HG03280 (cell line): Measurements from ENCODE around the gene GRM3.
A peak's percentile ranks its signal among the peaks of the same experiment; 100 is the strongest.

Experiments
- ATAC-seq: cut with Tn5 transposase; IDR thresholded peaks from one replicate; pipeline ENCODE4 v1.9.1; 2021; ENCODE audit warnings: mild to moderate bottlenecking, moderate library complexity; ENCODE audit not compliant: unreplicated experiment

Gene GRM3

DNA sequence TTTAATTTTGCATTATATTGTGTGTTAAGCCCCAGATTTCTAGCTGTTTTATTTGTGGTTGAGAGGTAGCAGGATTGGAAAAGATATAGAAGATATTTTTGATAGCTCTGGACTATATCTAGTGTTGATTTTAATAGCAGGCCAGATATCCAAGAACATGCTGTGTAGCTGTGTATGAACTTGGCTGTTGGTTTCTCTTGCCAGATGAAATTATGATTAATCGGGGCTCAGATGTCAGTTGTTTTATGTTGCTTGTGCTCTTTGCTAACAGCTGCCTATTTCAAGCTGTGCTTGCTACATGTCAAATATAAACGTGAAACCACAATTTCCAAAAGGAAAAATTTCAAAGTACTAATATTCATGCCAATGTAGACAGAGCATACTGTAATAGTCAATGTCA lies 141.1 kb downstream of the GRM3 start:
- no peak for ATAC-seq

DNA sequence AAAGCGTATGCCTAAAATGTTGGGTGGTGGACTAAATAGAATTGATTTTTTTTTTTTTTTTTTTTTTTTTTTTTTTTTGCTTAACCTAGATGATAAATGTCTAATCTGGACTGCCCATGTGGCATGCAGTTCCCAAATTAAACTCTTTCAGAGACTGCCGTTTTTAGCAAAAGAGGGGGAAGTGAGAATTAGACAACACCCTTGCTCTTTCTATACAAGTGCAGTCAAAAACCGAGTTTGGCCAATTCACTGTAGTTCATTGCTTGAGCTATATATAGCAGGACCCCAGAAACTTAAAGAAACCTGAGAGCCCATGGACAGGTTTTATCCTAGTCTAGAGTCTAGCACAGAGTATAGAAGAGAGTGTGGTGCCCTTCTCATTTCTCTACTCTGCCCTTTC lies 141.9 kb downstream of the GRM3 start:
- peak; percentile 73 for ATAC-seq

DNA sequence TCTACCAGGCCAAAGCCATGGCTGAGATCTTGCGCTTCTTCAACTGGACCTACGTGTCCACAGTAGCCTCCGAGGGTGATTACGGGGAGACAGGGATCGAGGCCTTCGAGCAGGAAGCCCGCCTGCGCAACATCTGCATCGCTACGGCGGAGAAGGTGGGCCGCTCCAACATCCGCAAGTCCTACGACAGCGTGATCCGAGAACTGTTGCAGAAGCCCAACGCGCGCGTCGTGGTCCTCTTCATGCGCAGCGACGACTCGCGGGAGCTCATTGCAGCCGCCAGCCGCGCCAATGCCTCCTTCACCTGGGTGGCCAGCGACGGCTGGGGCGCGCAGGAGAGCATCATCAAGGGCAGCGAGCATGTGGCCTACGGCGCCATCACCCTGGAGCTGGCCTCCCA lies 142.7 kb downstream of the GRM3 start:
- no peak for ATAC-seq

DNA sequence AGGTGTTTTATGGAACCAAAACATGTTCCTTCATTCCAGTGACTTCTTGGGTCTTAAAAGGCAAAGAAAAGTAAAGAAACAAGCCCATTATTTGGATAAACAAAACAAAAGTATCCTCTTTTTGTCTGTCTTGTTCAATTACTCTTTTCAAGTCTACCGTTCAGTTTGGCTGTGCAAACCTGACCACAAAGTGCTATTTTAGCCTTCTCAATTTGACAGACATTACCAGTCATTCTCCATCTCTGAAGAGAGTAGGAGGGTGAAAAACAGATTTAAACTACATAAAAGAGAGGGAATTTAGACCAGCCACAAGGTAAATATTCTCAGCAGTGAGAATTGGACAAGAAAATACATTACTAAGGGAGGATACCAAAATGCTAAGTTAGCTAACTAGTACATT lies 145.2 kb downstream of the GRM3 start:
- no peak for ATAC-seq

DNA sequence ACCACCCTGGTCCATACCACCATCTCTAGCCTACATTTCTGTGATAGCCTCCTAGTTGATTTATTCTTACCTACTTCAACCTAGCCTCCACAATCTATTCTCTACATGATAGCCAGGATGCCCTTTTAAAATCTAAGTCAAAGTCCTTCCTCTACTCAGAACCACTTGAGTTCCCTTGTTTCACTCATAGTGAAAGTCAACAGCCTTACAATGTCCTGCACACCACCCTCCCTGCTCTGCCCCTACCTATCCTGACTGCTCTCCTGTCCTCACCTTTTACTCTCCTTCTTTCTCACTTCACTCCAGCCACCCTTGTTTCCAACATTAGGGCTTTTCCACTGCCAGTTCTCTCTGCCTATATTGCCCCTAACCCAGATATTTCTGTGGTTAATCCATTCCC lies 146.7 kb downstream of the GRM3 start:
- ATAC-seq: no peak

DNA sequence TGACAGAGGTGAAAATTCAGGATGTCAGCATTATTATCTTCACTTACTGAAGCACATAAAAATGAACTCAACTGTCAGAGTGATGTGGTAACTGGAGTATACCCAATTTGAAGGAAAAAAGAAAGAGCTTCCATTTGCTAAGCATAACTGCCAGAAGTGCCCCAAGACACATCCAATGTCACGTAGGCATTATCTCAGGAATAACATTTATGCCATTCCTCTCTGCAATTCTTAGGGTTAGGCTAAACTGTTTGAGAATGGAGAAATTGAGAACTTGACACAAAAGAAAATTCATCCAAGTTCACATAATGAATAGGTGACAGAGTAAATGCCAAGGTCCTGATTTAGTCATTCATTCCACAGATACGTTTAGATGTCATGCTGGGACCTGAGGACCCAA lies 148.6 kb downstream of the GRM3 start:
- no peak for ATAC-seq

DNA sequence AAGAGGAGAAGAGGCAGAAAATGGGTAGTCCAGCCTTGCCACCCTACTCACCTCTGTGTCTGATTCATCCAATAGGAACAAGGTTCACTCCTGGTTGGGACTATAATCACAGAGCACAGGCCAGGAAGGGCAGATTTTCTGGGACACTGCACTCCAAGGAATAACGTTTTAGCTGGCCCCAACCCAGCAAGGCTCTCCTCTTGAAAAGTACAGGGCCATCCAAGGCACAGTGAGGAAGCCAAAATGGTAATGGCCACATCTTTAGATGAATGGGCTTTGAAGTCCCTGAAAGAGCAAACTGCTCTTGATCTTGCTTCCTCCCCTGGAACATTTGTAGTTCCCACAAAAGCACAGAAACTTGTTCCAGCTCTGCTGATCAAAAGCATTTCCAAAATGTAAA lies 149.4 kb downstream of the GRM3 start:
- no peak for ATAC-seq

DNA sequence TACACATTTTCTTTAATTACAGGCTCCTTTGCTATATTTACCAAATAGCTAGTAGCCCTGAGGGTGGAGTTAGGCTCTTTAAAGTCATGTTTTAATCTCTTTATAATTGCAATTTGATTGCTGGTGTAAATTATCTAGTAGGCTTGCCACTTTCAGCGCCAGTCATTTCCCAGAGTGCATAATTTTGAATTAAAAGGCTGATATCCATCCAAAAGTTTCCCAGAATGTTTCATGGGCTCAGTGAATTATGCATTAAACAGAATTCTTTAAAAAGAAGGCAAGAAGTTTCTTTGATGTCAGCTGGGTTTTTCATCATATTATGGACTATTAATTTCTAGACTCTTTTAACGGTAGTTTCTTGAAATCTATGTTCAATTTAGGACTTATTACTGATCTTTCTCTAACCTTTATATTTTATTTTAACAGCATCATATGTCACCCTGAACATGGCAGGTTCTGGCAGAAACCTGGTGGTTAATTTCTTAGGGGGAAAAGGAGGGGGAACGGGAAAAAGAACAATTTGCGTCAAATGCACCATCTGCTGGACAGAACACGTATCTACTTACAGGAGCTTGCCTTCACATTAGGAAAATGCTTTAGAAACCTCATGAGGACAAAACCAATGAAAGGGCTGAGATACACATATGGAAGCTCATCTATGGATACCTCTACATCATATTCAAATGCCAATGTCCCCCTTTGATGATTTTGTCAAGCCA lies 171.1 kb downstream of the GRM3 start:
- no peak for ATAC-seq

DNA sequence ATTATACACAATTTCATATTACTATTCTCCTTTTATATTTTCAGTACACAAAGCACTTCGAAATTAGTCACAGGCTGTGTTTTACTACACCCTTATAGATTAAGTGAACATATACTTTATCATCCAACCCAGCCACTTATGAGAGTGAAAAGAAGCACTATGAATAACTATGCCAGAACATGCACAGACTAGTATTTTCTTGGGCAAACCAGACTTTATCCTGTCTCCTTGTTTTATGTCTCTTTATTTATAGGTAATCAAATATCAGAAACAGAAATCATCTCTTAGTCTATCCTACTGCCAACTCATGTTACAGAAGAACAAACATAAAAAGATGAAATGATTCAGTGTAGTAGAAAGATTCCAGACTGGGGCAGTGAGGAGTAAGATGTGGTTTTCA lies 171.8 kb downstream of the GRM3 start:
- no peak for ATAC-seq

DNA sequence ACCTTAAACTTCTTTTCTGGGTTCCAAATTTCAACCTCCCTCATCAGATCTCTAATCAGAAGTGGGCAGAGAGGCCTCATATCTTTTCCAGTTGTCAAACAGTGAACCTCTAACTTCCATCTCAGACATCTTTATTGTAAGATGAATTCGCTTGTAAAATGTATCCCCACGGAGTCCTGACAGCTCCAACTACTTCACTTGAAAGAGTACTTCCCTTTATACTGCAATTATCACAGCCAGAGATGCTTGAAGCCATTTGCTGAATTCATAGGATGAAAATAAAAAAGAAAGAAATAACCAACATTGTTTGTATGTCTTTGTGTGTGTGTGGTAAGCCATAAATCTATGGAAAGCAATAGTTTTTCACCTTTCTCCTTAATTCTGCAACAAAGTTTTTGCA lies 175.2 kb downstream of the GRM3 start:
- ATAC-seq: no peak

DNA sequence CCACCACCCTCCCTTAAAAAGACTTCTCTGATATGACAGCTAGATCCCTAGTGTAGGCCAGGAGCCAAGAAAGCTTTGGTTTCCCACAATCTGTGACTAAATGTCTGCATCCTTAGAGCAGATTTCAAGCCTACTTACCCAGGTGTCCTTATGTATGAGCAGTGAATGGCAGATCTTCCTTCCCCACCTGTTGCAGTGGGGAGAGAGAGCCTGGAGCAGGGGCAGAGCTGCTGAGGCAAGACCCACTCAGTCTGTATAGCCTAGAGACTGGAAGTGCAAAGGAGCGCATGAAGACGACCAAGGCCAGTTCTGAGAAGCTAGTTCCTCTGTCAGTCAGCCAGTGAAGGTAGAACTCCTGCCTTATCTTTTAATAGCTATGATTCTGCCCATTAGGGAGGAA lies 180.1 kb downstream of the GRM3 start:
- ATAC-seq: no peak

DNA sequence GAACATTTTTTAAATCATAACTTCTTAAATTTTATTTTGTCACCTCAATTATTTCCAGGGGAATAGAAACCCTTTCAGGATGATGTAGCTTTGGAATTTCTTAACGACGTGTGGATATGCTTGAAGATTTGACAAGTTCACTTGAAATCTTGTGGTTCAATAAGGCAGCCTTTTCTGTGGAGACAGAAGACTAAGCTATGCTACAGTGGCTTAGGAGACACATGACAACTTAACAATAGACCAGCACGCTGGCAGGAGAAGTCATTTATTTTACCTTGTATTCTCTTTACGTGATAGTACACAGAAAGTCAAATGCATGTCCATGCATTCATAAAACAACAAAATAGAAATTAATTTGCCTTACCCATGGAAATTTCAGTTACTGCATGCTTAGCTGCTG lies 181.6 kb downstream of the GRM3 start:
- ATAC-seq: no peak

DNA sequence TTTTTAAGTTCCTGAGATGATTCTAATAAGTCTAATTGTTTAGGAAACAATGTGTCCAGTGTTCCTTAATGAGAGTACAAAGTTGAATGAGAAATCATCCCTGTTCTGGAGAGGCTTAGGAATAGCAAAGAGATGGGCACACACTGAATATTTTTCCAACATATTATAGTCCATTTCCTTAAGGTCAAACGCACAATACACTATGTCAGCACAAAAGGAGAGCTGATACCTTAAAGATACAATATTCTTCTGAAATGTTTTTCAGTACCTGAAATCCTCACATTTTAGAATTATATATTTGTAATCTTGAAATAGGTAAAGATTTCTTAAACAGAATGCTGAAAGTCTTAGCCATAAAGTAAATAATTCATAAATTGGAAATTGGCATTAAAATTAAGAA lies 183.2 kb downstream of the GRM3 start:
- ATAC-seq: no peak

DNA sequence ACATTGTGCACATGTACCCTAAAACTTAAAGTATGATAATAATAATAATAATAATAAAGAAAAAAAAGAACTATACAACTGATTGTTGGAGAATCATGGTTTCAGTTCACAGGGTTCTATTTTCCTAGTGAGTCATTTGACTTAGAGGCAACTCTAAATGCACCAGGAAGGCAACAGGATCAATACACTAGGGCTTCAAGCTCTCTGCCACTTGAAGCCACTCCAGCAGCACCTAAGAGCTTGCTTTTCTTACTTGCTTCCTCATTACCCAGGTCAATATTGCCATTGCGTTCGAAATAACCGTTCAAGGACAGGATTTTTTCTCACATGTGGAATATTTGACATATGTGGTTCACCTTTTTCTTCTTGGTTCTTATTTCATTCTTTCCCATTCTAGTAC lies 189.7 kb downstream of the GRM3 start:
- ATAC-seq: no peak

DNA sequence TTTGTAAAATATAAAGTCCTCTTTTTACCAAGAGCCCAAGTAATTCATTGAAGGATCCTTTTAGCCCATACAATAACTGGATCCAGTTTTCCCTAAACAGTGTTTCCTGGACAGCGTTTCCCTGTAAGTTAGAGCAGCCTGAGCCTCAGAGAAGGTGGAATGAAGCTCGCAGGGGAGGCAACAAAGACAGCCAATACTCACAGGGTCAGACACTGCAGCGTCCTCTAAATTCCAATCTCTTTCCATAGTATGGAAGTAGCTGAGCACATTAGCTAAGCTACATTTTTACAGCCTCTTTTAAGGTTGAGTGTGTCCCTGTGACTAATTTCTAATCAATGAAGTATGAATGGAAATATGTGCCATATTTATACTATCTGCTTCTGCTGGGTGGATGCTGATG lies 193.5 kb downstream of the GRM3 start:
- ATAC-seq: no peak

DNA sequence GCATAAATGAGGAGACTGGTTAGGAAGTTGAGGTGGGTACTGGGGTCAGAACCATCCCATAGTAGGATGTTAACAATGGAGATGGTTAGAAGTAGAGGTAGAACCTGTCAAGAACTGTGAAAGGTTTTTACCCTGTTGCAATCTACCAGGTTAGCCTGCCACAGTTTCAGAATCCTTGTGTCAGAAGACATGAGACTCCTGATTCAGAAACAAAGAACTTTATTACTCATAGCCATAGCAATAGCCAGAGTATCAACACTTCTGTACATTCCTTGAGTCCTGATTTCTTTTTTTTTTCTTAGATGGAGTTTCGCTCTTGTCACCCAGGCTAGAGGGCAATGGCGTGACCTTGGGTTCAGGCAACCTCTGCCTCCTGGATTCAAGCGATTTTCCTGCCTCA lies 200.9 kb downstream of the GRM3 start:
- ATAC-seq: no peak

DNA sequence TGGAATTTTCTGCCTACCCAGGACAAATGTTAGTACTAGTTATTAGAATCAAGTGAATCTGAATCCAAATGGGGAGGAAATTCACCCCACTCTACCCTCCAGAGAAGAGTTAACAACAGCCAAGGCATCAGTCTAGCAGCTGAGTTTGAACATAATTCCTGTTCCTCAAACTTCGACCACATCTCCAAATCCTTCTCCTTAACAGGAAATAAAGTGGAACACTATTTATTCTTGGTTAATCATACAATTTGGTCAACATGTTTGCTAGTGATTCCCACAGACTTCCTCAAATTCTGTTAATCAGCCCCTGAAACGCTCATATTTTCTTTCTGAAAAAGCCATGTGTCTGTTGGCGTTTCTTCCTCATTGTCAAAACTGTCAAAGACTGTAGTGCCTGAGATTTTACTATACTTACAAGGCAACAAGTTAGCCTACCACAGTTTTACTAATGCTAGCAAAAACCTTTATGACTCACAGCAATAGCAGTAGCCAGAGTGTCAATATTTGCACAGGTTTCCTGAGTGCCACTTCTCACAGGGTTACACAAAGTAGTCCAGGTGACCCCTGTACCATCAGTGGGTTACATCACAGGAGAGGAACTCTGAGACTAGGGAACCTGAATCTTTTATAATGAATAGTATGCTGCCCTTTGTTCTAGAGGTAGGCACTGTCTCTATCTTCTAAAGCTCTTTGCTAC lies 202.9 kb downstream of the GRM3 start:
- no peak for ATAC-seq

DNA sequence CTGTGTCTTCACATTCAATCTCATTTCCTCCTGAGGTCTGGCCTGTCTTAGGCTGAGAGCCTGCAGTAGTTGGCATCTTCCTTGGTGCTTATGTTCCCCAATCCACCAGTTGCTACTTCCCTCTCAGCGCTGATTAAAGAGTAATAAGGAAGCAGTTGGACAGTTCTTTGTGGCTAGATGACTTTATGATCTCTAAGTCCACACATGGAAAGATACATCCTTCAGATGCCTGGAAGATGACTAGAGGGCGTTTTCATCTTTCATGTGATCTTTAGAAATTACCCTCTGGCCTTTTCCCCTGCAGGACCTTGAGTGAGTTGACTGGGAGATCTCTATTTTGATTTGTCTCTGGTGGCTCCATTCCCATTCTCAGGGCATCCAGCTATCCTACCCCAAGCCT lies 204.5 kb downstream of the GRM3 start:
- ATAC-seq: no peak

DNA sequence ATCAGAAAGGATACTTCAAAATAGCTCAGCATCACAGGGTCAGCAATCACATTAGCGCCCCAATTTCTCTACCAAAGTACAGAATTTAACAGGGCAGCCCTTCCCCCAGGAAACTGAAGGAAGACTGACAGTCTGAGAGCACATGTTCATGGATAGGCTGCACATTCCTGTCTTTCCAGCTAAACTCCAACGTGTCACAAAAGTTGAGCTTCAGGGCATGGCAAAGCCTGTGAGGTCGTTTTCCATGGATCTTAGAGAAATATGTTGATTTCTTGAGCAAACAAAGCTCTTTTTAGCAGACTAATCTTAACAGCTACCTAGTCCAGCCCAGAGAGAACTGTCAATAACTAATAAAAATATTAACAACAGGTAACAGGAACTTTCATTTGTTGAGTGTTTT lies 207.9 kb downstream of the GRM3 start:
- no peak for ATAC-seq

DNA sequence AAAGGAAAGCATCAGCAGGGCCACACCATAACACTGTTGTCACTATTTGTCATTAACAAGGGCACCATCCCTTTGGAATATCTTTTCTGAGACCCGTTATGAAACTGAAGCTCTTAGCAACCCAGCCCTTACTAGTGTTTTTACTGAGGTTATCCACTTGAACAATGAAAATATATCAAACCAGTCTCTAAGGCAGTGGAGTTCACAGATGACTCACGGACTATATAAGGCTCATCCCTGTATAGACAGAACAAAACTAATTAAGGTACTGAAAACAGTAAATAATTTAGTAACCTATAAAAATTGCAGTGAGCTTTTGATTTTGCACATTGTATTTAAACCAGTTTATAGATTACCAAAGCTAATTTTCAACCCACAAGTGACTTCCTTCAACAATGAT lies 219.7 kb downstream of the GRM3 start:
- ATAC-seq: no peak

DNA sequence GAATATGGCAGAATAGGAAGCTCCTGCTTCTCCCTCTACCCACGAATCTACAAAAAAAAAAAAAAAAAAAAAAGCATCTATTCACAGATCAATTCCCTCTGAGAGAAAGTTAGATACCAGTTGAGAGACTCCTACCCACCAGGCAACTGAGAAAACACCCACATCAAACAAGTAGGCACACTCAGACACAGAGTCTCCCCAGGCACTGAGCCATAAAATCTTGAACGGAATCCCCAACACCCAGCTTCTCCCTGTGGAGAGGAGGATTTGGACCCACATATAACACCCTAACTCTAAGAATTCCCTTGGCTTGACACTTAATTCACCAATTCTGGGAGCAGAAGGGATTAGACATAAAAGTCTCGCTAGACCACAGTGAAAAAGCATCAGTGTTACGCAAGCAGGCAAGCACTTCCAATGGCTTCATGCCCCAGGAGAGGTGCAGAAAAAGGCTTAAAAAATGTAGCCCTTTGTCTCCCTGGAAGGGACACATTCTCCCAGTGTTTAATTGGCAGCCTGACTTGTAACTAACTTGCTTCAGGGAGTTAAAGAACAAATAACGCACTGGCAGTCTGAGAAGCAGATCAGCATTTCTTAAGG lies 223.6 kb downstream of the GRM3 start:
- no peak for ATAC-seq

DNA sequence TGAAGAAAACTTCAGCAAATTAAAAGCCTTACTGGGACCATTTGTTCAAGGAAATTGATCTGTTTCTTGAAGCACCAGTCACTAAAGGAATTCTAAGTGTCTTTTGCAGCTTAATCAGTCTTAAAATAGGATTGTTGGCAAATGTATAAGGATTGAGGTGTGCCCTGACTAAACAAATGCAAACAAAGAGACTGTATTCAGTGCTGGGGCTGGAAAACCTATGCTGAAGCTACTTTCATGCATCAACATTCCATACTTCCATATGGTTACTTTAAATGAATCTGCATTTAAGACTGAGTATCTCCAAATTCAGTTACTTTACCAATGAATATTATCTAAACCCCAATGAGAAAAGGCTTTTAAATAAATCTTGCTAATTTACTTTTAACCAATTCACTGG lies 232.4 kb downstream of the GRM3 start:
- ATAC-seq: no peak

DNA sequence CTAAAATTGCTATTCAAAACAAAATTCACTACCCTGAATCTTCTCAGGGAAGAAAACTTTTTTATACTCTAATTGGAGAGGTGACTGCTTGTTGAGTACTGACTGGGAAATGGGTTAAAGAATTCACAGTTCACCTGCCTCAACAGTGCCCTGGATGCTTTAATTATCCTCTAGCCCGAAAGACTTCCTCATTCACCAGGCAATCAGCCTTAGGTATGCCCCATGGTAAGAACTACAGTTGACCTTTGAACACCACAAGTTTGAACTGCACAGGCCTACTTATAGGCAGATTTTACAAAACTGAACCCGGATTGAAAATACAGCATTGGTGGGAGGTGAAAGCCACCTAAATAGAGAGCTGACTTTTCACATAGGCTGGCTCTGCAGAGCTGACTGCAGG lies 240.4 kb downstream of the GRM3 start:
- ATAC-seq: no peak
